ENCODE measurements around the gene RPTOR.

- TF ChIP-seq, protein P1, sequence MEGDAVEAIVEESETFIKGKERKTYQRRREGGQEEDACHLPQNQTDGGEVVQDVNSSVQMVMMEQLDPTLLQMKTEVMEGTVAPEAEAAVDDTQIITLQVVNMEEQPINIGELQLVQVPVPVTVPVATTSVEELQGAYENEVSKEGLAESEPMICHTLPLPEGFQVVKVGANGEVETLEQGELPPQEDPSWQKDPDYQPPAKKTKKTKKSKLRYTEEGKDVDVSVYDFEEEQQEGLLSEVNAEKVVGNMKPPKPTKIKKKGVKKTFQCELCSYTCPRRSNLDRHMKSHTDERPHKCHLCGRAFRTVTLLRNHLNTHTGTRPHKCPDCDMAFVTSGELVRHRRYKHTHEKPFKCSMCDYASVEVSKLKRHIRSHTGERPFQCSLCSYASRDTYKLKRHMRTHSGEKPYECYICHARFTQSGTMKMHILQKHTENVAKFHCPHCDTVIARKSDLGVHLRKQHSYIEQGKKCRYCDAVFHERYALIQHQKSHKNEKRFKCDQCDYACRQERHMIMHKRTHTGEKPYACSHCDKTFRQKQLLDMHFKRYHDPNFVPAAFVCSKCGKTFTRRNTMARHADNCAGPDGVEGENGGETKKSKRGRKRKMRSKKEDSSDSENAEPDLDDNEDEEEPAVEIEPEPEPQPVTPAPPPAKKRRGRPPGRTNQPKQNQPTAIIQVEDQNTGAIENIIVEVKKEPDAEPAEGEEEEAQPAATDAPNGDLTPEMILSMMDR (IDR thresholded peaks at IDR 0.05): no peak
- no peak for TF ChIP-seq POLR2A (IDR thresholded peaks at IDR 0.05)
Observed at GRCh38 chr17:80947200-80947940, 402.7 kb downstream of the RPTOR start.
